RCC 7860 (cell line): ENCODE data around the gene PAQR5.
"Not testable (repeated sequence)": the region's sequence is repeated elsewhere in the genome, so short reads cannot be mapped to it uniquely, and the experiment has no call there.

Experiments
- DNase-seq: peaks from one replicate; pipeline ENCODE4 v3.0.0-alpha.2; 2015; ENCODE audit warnings: low spot score
- FAIRE-seq: peaks from 2 replicates; lab custom pipeline; 2012; peaks lifted over from hg19 to GRCh38; lab: Jason Lieb, UNC

Gene PAQR5

GRCh38 chr15:69414701-69415167 lies 116.0 kb downstream of the PAQR5 start:
- peak; percentile 77 for DNase-seq
- peak; percentile 30 for FAIRE-seq

GRCh38 chr15:69415381-69415780 lies 116.7 kb downstream of the PAQR5 start:
- DNase-seq (no peak), FAIRE-seq (no peak)

- DNase-seq (no peak), FAIRE-seq (no peak)
Measured at GRCh38 chr15:69417581-69417980, 118.9 kb downstream of the PAQR5 start.

- no peak for FAIRE-seq
- no peak for DNase-seq
Measured at GRCh38 chr15:69421498-69421897, 122.8 kb downstream of the PAQR5 start.

- FAIRE-seq = no peak
- DNase-seq = no peak
Measured at GRCh38 chr15:69422336-69422895, 123.7 kb downstream of the PAQR5 start.

- FAIRE-seq (no peak), DNase-seq (no peak)
Measured at GRCh38 chr15:69424001-69424400, 125.3 kb downstream of the PAQR5 start.

- no peak for FAIRE-seq
- no peak for DNase-seq
Measured at GRCh38 chr15:69424748-69425413, 126.2 kb downstream of the PAQR5 start.

- no peak for DNase-seq
- no peak for FAIRE-seq
Measured at GRCh38 chr15:69433831-69434230, 135.1 kb downstream of the PAQR5 start.

GRCh38 chr15:69434238-69434637 lies 135.5 kb downstream of the PAQR5 start:
- FAIRE-seq = no peak

GRCh38 chr15:69434679-69435078 lies 136.0 kb downstream of the PAQR5 start:
- FAIRE-seq = no peak
- DNase-seq = no peak

More at GRCh38 chr15:69434238-69434637, 135.5 kb downstream of the PAQR5 start:
- no peak for DNase-seq

GRCh38 chr15:69435985-69436384 lies 137.3 kb downstream of the PAQR5 start:
- DNase-seq (no peak), FAIRE-seq (no peak)

- DNase-seq = no peak
- no peak for FAIRE-seq
Measured at GRCh38 chr15:69436951-69437350, 138.2 kb downstream of the PAQR5 start.

- DNase-seq (no peak), FAIRE-seq (no peak)
Measured at GRCh38 chr15:69439623-69440022, 140.9 kb downstream of the PAQR5 start.

GRCh38 chr15:69443032-69443611 lies 144.4 kb downstream of the PAQR5 start:
- DNase-seq = no peak
- FAIRE-seq = no peak

GRCh38 chr15:69444686-69445085 lies 146.0 kb downstream of the PAQR5 start:
- no peak for DNase-seq
- no peak for FAIRE-seq

GRCh38 chr15:69446953-69447352 lies 148.2 kb downstream of the PAQR5 start:
- FAIRE-seq (no peak), DNase-seq (no peak)

- DNase-seq, FAIRE-seq: not testable (repeated sequence)
Measured at GRCh38 chr15:69450221-69450620, 151.5 kb downstream of the PAQR5 start.

GRCh38 chr15:69450968-69451695 lies 152.4 kb downstream of the PAQR5 start:
- DNase-seq (no peak), FAIRE-seq (no peak)

GRCh38 chr15:69451951-69452691 lies 153.4 kb downstream of the PAQR5 start:
- DNase-seq (peak; percentile 34), FAIRE-seq (no peak)

- FAIRE-seq (peak; percentile 62), DNase-seq (peak; percentile 88)
Measured at GRCh38 chr15:69452692-69453521, 154.2 kb downstream of the PAQR5 start, which contains the start of gene RPLP1. Gene RPLP1, plus strand, starts transcription at chr15:69452818. Its CDS starts 131 bp downstream, at chr15:69452949.
